ENCODE measurements around the gene MEIS2. TPM values are rescaled to one million over a fixed set of nuclear protein-coding genes. Genes with fewer than 3 reads are reported as not detected.

MEIS2 gene
- total and polyA plus RNA-seq, 2 of the 13 experiments (the other 11 are each of a cell fraction or from before 2014, with no cell fraction given): 10.7 to 12.4 TPM

GRCh38 chr15:36921484-36922091, 178.8 kb downstream of the MEIS2 start:
- ChIA-PET CTCF (ENCODE audit: low intra/inter-chr PET ratio, low total read pairs) (no interaction called here), POLR2A (no interaction called here)
- Histone ChIP-seq H4K20me1 (ENCODE audit: insufficient read depth, low read length) (no peaks in the 10 kb centered on the region), H3K79me2 (ENCODE audit: insufficient read depth, low read length) (no peaks in the 10 kb centered on the region), H3K36me3 (replicated peaks in 1 of 2; ENCODE audit: control insufficient read depth in 1 of 2, insufficient read depth in 2 of 2, low read length in 2 of 2) (no peaks in the 10 kb centered on the region), H3K4me1 (ENCODE audit: insufficient read depth, low read length) (no peaks in the 10 kb centered on the region), H3K9ac (ENCODE audit: insufficient read depth, low read depth, low read length) (no peak overlapping the region), H3K27me3 (ENCODE audit: control insufficient read depth in 1 of 2, insufficient read depth in 2 of 2, low read length in 2 of 2) (no peaks in the 10 kb centered on the region), H3K4me3 (replicated peaks in 1 of 3; ENCODE audit: insufficient read depth in 1 of 3, low read depth in 2 of 3, low read length in 3 of 3) (no peak overlapping the region), H3K4me2 (ENCODE audit: low read depth, low read length) (no peak overlapping the region), H3K9me3 (ENCODE audit: low read length) (no peaks in the 10 kb centered on the region), H3K27ac (ENCODE audit: extremely low read length, insufficient read depth, low read length) (no peak overlapping the region), H2AFZ (ENCODE audit: low read length) (no peak overlapping the region)
- in situ Hi-C loops (cut with HindIII; ENCODE audit: extremely low pct_ligation_motif_present, low pct_unique_long_range_greater_than_20kb) (no loop called here), intact Hi-C loops (cut with micrococcal nuclease; ENCODE audit: unreplicated experiment) (no loop called here)
- no peak for FAIRE-seq
- BruUV-seq (replicated peaks): no TSS peak
- TF ChIP-seq ZNF746 (CRISPR knock-in tag; IDR thresholded peaks at IDR 0.05) (no peak), TRAFD1 (CRISPR knock-in tag; IDR thresholded peaks at IDR 0.05; ENCODE audit: borderline replicate concordance) (no peak), SMAD9 (CRISPR knock-in tag; IDR thresholded peaks at IDR 0.05) (no peak), KLF13 (CRISPR knock-in tag; IDR thresholded peaks at IDR 0.05) (no peak), ZNF557 (CRISPR knock-in tag; IDR thresholded peaks at IDR 0.05) (no peak), FOSL2 (CRISPR knock-in tag; IDR thresholded peaks at IDR 0.05) (no peak), NCOA1 (CRISPR knock-in tag; IDR thresholded peaks at IDR 0.05) (no peak), ARHGAP35 (CRISPR knock-in tag; IDR thresholded peaks at IDR 0.05; ENCODE audit: borderline replicate concordance) (no peak), NFE2 (CRISPR knock-in tag; IDR thresholded peaks at IDR 0.05) (no peak), IRF2 (CRISPR knock-in tag; IDR thresholded peaks at IDR 0.05) (no peak), HMG20B (CRISPR knock-in tag; conservative IDR thresholded peaks at IDR 0.05) (no peak), ARNT2 (CRISPR knock-in tag; IDR thresholded peaks at IDR 0.05; ENCODE audit: low read depth) (no peak)
- 93% methylated on average over 9 of the region's 9 CpGs for WGBS (ENCODE audit: low lambda C conversion rate)
- no peak for DNase-seq (ENCODE audit: low spot score)
- no peak for ATAC-seq

Data from HepG2 (cell line).